NCI-H146 treated with DMSO at 0.1 percent for 48 hours (cell line): Measurements from ENCODE around the gene KCND2.

Experiments used
- DNase-seq: peaks from one replicate; lab custom pipeline; 2025; ENCODE audit not compliant: unreplicated experiment; lab: John Stamatoyannopoulos, UW

Gene KCND2

DNA sequence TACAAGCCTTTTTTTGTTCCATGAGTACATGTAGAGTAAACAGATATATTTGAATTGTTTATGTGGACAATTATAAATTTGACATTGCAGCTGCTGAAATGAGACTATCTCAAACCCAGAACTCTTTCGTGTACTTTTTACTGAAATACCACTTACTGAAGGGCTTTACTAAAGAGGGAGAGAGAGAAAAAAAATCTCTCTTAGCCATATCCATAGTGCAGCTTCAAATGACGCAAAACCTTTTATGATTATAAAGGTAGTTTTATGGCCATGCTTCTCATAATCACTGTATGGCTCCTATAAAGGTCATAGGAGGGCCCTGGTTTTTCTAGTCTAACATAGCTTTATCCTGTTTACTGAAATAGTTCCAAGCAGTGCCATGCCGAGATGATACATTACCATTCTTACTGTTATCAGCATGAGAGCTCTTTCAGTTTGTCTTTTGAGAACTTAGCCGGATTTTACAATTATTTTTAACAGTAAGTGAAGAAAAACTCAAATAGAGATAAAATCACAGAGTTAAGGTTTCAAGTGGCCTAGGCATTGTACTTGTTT is 35.1 kb downstream of the KCND2 start:
- DNase-seq, result no peak

DNA sequence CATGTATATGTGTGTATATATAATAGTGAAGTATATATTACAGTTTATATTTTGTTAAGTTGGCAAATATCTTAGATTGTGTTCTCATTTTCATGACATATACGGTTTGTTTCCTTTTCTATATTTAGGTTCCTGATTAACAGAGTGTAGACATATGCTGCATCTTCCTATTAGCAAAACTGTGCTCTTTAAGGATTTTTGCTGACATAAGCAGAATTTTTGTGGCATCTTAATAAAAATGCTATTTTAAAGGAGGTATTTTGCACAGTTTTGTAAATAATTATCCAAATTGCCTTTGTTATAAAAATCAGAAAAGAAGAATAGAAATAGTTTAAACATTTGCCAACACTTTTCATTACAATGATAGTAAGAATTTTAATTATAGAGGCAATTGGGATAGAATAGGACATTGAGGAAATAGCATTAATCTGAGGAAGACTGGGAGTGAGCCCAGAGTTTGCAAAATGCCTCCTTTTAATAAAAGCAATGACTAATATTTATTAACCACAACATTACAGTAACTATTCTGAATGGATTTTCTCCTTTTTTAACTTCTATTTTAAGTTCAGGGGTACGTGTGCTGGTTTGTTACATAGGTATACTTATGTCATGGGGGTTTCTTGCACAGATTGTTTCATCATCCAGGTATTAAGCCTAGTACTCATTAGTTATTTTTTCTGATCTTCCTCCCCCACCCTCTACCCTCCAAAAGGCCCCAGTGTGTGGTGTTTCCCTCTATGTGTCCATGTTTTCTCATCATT is 38.2 kb downstream of the KCND2 start:
- no peak for DNase-seq

DNA sequence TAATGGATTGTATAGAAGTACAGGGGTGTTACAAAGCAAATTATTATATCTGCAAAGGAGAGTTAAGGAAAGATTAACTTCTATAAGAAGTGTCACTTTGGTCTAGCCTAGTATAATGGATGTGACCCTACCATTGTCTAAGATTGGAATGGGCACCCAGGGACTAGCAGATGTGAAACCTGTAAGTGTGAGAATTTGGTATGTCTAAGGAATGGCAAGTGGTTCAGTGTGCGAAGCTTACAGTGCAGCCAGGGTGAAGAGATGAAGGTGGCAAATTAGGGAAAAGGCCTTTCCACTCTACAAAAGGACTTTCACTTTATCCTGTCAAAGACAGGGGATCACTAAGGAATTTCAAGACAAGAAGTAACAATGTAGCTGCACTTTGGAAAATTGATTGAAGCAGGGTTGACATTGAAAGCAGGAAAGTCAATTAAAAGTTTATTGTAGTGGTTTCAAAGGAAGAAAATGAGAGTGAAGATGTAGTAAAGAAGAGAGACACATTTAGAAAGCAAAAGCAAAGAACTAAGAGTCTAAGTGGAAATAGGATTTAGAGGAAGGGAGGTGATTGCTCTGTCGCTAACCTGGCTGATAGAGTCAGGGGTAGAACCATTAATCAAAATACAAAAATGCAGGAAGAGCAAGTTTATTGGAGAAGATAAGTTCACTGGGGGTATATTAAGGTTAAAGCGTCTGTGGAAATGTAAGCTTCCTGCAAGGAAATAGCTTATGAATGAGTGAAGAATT is 47.4 kb downstream of the KCND2 start:
- no peak for DNase-seq

DNA sequence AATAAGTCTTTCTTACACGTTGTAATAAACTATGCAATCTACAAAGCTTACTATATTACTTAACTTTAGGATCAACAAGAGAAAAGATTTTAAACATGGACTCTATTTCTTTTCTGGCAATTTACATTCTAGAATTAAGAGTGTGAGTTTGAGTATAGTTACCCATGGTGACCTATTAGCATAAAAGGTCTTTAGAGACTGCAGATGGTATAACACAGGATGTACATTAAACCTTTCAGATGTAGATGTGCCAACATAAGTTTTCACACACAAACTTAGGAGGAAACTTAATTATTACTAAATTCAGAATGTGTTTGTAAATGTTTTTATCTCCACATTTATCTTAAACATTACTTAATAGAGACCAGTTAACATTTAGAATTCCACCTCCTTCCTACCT is 54.1 kb downstream of the KCND2 start:
- no peak for DNase-seq

DNA sequence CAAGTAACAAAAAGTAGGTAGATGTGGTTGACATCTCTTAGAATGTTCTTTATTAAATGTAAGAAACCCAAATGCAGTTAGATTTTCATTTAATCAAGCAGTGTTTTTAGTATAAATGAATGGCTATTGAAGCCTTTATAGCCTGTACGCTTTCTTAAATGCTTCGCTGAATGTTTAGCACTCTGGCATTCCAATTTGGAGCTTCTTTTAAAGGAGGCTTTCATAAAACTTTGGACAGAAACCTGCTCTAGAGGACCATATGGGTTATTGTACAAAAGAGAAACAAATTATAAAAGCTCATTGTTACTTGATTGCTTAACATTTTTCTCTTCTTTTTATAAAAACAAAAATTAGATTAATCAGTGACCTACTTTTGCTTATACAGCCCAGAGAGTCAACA is 59.5 kb downstream of the KCND2 start:
- no peak for DNase-seq

DNA sequence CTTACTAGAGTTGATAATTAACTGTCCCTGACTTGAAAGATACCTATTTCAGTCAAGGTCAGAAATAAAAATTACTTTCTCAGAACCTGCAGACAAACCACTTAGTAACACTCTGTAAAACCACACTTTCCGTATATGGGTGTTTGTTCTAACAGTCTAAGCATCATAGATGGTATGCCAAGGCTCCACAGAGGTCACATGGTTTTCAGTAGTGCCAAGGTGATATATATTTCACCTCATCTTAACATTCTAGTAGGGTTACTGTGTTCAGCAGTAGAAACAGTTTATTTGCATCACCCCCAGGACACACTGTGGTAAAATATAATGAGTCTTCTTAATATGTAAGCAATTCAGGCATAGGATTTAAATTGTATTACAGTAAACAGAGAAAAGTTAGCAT is 61.5 kb downstream of the KCND2 start:
- no peak for DNase-seq

DNA sequence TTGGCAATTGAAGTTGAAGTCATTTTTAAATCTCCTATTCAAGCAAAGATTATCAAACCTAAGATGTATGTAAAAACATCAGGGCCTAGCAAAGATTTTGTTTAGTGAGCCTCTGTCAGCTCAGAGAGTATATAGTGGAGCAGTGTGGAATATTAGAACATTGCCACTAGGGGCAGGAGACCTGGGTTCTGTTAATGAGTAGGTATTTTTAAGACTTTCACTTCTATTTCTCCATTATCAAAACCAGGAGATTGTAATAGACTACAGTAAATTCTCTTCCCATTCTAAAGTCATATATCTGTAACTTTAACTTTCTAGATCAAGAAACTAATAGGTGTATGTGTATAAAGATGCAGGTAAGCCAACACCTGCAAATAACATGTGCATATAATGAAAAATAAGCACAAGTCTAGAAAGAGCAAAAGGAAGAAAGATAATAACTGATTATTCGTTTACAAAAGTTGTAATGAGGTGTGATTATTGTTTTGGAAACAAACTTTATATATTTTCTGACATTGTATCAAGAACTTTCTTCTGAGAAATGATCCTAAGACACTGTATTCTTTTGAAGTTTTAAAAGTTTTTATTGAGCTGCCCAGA is 64.4 kb downstream of the KCND2 start:
- DNase-seq, result no peak

DNA sequence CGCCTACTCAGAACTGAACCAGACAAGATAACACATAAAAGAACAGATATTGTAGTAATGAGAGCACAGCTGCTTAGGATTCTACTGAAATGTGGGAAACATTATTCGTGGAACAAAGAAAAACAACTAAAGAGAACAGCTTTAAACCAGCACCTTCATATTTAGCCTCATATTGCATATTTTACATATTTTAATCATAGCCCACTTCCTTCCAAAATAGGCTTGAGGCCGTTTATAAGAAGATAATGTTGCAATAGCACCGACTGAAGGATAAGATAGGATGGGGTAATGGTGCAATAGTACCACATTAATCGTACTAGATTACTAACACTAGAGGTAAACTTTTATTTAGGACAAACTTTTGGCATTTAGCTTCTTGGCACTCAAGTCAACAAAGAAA is 71.3 kb downstream of the KCND2 start:
- no peak for DNase-seq

DNA sequence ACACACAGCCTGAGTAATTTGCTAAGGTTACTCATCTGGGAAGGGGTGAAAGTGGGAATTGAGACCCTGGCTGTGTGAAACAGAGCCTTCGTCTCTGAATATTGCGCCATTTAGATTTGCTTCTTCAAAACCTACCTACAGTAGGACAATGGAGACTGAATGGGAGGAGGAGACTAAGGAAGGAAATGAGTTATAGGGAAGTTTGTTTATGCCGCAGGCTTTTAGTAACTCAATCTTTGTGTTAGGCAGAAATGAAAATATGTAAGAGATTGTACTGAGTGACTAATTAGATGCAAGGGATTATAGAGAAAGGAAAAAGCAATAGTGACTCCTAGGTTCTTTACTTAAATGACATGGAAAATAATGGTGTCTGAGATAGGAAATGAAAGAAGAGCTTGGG is 80.2 kb downstream of the KCND2 start:
- DNase-seq, result no peak

DNA sequence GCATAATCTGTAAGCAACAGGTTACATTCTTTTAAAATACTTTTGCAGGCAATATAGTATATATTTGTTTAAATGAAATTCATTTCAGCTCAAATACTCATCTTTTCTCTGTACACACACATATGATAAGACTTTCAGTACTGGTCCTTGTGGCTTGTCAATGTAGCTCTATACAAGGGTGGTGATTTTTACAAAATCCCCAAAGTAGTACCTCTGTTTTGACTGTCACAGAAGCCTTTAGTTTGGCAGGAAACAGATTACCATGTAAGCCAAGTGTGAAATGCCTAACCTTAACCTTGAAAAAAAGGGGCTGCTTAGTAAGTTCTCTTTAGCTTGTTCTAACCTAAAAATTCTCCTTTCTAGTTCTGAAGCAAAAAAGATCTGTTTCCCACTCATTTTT is 87.9 kb downstream of the KCND2 start:
- DNase-seq, result no peak

DNA sequence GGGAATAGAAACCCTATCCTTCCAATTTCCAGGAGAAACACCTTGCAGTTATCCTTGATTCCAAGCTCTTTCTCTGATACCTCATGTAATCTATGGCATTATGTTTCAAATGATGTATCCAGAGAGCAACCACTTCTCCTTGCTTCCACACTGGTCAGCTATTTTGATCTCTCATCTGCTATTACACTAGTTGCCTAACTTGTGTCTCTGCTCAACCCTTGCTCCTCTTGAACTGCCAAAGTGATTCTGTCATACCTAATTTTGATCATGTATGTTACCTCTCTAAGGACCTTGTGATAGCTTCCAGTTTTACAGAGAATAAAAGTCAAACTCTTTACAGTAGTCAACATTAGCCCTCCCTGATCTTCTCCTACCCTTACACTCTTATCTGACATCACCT is 90.4 kb downstream of the KCND2 start:
- no peak for DNase-seq

DNA sequence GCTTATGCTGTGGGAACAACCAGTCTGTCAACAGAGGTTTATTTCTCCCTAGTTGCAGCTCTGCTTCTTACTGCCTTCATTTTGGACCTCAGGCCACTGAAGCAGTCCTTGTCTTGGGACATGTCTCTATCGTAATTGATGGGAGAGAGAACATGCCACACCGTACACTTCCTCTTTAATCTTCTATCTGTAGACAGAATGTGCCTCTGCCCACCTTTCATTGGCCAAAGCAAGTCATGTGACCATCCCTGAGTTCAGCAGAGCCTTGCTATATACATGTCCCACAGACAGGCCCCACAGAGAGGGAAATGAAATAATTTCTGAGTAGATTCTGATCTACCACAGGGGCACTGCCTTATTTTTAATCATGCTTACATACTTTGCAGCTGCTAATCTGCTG is 98.0 kb downstream of the KCND2 start:
- DNase-seq, result no peak

DNA sequence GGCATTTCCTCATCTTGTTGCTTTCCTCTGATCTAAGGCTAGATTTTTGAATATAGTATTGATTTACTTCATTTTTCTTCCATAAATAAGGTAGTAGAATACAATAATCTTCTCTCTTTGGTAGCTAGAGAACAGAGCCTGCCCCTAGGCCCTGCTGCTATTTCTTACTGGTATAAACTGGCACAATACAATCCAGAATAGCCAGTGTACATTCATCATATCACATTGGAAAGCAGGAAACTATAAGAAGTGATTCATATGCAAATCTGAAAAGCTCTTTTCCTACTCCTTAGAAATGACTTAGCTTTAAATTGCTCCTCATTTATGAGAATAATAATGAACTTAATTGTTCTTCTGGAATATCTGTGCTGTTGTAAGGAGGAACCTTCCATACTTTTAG is 100.2 kb downstream of the KCND2 start:
- DNase-seq, result no peak

DNA sequence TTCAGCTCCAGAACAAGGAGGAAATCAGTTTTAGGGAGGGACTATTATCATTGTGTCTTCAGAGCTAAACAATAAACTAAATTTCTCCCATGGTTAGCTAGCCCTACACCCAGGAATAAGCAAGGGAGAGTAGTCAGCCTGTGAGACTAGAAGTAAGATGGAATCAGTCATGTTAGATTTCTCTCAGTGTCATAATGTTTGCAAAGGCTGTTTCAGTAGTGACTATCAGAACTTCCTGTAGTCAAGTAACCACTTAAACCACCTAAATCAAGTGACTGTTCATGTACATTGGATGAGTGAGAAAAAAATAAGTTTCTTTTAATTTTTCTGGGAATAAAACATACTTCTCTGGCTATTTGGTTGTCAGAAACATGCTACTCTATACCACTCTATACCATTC is 121.6 kb downstream of the KCND2 start:
- DNase-seq, result no peak

DNA sequence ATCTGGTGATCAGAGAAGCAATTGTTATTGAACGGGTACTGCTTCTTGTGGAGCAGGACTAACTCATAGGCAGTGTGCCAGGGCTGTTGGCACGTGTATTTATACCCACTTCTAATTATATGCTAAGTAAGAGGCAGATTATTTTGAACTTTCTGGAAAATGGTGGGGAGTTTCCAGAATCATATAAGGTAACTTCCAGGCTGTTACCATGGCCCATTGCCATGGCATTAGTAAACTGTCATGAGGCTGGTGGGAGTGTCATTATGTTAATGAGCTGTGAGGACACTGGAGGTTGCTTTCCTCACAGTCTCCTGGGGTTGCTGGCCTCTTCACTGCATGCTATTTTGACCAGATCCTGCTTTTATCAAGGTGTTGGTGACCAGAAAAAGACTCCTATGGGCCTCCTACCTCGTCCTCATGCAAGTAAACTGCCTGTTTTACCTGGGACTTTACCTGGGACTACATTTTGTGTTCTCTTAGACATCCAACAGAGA is 122.6 kb downstream of the KCND2 start:
- no peak for DNase-seq

DNA sequence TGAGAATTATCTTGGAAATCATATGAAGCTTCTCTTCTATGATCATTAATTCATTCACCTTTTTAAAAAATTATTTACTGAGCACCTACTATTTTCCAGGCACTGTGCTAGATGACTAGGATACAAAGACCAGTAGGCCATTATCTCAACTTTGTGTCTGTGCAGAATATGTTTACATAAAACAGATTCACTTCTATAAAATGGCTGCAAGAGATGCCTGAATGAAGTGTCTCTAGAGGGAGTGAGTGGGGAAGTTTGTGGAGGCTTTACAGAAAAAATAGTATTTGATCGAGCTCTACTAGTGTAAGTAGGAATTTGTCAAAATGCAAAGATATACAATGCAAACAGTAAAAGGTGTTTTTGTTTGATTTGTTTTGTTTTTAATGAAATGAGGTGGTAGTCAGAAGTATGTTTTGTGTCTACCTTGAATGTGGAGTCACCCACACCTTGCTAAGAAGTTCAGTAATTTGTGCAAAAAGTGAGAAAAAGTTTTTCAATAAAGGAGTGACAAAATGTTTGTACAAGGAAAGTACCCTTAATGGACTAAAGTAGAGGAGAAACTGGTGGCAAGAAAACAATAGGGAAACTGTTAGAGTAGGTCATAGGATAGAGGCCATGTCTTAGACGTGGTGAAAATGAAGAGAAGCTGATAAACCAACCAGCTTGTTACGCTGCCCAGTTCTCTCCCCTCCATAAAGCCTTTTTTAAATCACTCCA is 125.5 kb downstream of the KCND2 start:
- DNase-seq, result no peak

DNA sequence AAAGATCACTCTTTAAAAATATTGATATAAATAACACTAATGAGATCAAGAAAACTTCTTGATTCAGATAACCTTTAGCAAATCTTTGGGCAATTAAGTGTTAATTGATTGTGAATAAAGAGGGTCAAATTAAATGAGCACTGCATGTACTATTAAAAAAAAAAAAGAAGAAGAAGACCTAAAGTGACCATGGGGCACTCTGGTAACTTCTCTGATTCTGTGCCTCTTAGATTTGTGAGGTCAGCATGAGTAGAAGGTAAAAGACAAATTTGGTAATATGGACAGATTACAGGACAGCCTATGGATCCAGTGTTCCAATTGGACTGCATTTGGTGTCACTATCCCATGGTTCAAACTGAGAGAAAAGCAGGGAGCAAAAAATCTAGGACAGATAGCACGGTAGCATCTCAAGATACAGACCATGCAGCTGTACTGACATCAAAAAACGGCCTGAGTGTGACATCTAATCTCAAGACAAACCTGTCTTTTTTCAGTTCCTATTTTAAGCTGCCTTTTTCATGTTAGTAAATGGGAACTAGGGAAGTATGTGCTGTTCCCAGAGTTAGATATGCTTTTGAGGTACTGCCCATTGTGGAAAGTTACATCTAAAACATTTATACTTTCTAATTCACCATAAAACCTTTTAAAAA is 128.0 kb downstream of the KCND2 start:
- DNase-seq, result no peak

DNA sequence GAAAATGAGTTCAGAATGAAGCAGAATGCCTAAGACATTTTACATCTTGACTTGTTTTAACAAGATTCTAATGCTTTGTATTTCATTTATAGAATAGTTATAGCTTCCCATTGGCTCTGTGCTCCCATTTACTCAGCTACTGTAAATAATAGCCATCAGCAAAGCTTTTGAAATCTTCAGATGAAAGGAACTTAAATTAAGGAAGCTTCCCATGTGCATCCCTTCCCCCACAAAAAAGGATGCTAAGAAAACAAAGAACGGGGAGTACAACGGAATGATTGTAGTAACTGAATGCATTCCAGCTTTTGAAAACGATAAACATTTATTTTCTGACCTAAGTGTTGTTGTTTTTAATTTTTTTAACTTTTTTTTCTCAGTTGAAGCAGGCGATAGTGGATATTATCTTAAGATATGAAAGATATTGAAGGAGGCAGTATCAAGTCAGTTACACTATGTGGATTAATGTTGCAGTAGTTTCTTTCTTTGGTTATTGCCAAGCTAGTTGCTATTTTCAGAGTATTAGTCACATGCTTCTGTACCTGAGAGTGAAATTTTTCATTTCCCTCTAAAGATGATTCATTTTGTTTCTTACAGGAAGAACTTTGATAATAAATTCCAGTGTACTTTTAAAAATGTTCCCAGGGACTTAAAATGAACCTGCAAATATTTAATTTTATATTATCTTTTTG is 129.2 kb downstream of the KCND2 start:
- DNase-seq, result no peak

DNA sequence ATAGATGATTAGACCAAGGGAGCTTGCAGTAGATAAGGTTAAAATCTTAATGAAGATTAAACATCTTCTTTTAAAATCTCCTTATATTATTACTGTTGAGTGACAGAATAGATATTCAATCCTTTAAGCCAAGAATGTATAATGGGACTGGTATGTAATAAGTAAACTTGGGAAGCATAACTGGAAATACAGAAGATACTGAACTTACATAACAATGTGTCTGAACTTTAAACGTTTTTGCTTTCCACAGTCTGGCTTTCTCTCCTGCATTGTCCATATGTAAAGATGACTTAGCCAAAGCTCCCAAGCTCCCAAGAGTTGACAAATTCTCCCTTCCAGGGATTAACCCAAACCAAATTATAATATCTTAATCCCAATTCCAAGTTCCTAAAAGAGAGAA is 129.8 kb downstream of the KCND2 start:
- no peak for DNase-seq

DNA sequence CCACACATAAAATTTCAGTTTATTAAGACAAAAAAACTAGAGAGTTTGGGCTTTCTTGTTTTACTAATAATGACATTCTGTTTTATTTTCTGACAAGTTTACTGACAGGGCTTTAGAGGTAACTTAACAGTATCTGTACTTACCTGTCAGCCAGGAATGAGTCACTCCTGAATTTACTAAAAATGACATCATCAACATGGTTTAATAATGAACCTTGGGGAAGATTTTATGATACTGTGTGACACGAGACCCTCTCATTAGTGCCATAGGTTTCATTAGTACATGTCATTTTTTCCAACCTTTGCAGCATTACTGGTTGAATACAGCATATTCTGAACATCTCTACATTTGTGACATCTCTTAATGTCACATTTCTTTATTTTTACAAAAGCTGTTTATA is 131.1 kb downstream of the KCND2 start:
- DNase-seq, result no peak
